ENCODE results near the gene TAGLN.
"Not testable (repeated sequence)": the region's sequence is repeated elsewhere in the genome, so short reads cannot be mapped to it uniquely, and the experiment has no call there.

Gene TAGLN

GRCh38 chr11:117181586-117182550 is 17.3 kb upstream of the TAGLN start:
- DNase-seq: no peak

GRCh38 chr11:117182551-117182935 is 16.6 kb upstream of the TAGLN start:
- no peak for DNase-seq

- DNase-seq: not testable (repeated sequence)
Observed at GRCh38 chr11:117183178-117183577, 16.0 kb upstream of the TAGLN start.

GRCh38 chr11:117183724-117184349 is 15.3 kb upstream of the TAGLN start:
- no peak for DNase-seq

GRCh38 chr11:117185736-117186430 is 13.3 kb upstream of the TAGLN start:
- no peak for DNase-seq

GRCh38 chr11:117186431-117186761 is 12.8 kb upstream of the TAGLN start:
- no peak for DNase-seq

- no peak for DNase-seq
Observed at GRCh38 chr11:117187007-117187406, 12.2 kb upstream of the TAGLN start.

GRCh38 chr11:117187428-117187798 is 11.8 kb upstream of the TAGLN start:
- no peak for DNase-seq

GRCh38 chr11:117187799-117188481 is 11.2 kb upstream of the TAGLN start:
- no peak for DNase-seq

- no peak for DNase-seq
Observed at GRCh38 chr11:117188620-117189081, 10.5 kb upstream of the TAGLN start.

- DNase-seq: no peak
Observed at GRCh38 chr11:117189191-117189940, 9.8 kb upstream of the TAGLN start.

GRCh38 chr11:117189941-117190544 is 9.1 kb upstream of the TAGLN start:
- DNase-seq: no peak

GRCh38 chr11:117191680-117192400 is 7.3 kb upstream of the TAGLN start:
- no peak for DNase-seq

GRCh38 chr11:117192401-117192875 is 6.7 kb upstream of the TAGLN start:
- DNase-seq: no peak

- no peak for DNase-seq
Observed at GRCh38 chr11:117193130-117194020, 5.8 kb upstream of the TAGLN start.

GRCh38 chr11:117194267-117194666 is 4.9 kb upstream of the TAGLN start:
- no peak for DNase-seq

- DNase-seq: no peak
Observed at GRCh38 chr11:117195258-117195657, 3.9 kb upstream of the TAGLN start.

- no peak for DNase-seq
Observed at GRCh38 chr11:117195761-117196160, 3.4 kb upstream of the TAGLN start.

GRCh38 chr11:117197006-117197405 is 2.2 kb upstream of the TAGLN start:
- DNase-seq: no peak

All from NCI-H524 (cell line).